ENCODE results near the gene CHRM4.

DNA sequence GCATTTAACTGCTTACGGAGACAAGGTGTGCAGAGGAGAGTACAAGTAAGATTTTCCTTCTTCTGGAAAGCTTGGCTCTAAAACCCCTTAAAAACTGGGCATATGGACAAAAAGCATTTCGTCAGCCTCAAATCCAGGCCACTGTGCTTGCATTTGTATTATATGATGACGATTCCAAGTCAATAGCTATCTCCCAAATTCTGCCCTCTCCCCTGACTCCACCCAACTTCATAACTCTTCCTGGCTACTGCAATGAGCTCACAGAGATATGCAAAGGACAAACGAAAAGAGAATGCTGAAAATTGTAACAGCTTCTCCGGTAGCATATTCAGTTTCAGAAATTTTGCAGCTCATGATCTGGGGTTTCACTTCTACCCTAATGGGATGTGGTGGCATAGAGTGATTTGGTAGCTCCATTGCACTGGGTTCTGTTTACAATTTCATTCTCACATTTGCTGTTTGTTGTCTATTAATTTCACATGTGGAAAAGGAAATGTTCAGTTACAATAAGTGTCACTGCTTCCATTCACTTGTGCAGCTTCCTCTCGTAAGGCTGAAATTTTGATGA lies 45.6 kb upstream of the CHRM4 start:
- TF ChIP-seq EP300 (IDR thresholded peaks at IDR 0.05) (no peak), POLR2A (IDR thresholded peaks at IDR 0.05; ENCODE audit: low read length) (no peak), CTCF (IDR thresholded peaks at IDR 0.05) (no peak), BHLHE40 (IDR thresholded peaks at IDR 0.05; ENCODE audit: low read depth, low read length) (no peak), CHD4 (IDR thresholded peaks at IDR 0.05; ENCODE audit: borderline replicate concordance) (no peak), GATA3 (IDR thresholded peaks at IDR 0.05; ENCODE audit: borderline replicate concordance) (no peak), ESRRA (IDR thresholded peaks at IDR 0.05; ENCODE audit: borderline replicate concordance, low read length) (no peak), MYC (IDR thresholded peaks at IDR 0.05; ENCODE audit: borderline replicate concordance, low read length) (no peak), PHF8 (IDR thresholded peaks at IDR 0.05; ENCODE audit: borderline replicate concordance, low read depth) (no peak), RARB (CRISPR knock-in tag; IDR thresholded peaks at IDR 0.05) (no peak)
- TF ChIP-seq, protein P1, sequence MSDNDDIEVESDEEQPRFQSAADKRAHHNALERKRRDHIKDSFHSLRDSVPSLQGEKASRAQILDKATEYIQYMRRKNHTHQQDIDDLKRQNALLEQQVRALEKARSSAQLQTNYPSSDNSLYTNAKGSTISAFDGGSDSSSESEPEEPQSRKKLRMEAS (IDR thresholded peaks at IDR 0.05), result no peak
- TF ChIP-seq, protein P2, sequence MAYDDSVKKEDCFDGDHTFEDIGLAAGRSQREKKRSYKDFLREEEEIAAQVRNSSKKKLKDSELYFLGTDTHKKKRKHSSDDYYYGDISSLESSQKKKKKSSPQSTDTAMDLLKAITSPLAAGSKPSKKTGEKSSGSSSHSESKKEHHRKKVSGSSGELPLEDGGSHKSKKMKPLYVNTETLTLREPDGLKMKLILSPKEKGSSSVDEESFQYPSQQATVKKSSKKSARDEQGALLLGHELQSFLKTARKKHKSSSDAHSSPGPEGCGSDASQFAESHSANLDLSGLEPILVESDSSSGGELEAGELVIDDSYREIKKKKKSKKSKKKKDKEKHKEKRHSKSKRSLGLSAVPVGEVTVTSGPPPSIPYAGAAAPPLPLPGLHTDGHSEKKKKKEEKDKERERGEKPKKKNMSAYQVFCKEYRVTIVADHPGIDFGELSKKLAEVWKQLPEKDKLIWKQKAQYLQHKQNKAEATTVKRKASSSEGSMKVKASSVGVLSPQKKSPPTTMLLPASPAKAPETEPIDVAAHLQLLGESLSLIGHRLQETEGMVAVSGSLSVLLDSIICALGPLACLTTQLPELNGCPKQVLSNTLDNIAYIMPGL (CRISPR knock-in tag; IDR thresholded peaks at IDR 0.05; ENCODE audit: borderline replicate concordance), result no peak
